K562 (cell line): ENCODE results near the gene SPIRE1. TPM values are rescaled to one million over a fixed set of nuclear protein-coding genes. Genes with fewer than 3 reads are reported as not detected.

Experiments used
- CSDE1 ChIP-seq, 2 experiments: fragments of 450-650 bp; IDR thresholded peaks; 2 replicates each; pipeline ENCODE4 v1.6.1; 2016; ENCODE audit warnings: mild to moderate bottlenecking in 1 of 2
- E2F6 ChIP-seq, 2 experiments: IDR thresholded peaks; 2 replicates each; pipeline ENCODE4 v1.6.1; 2011; ENCODE audit warnings: borderline replicate concordance in 1 of 2, control low read depth in 1 of 2, low read depth in 1 of 2, low read length in 1 of 2, mild to moderate bottlenecking in 1 of 2, mixed read lengths in 1 of 2, moderate library complexity in 1 of 2; ENCODE audit not compliant: insufficient read depth in 1 of 2, insufficient read length in 1 of 2, poor library complexity in 1 of 2, severe bottlenecking in 1 of 2; ENCODE audit errors: extremely low read depth in 1 of 2
- FUS ChIP-seq: fragments of 200-400 bp; formaldehyde crosslinking; optimal IDR thresholded peaks from 2 replicates; pipeline ENCODE3; 2017; ENCODE audit warnings: low read depth, low read length
- HNRNPLL ChIP-seq: fragments of 200-400 bp; formaldehyde crosslinking; IDR thresholded peaks from 2 replicates; pipeline ENCODE4 v1.6.1; 2017; ENCODE audit warnings: low read length, low read depth, mild to moderate bottlenecking; ENCODE audit not compliant: poor library complexity, severe bottlenecking
- JUN ChIP-seq, 2 experiments: sonication (generic) in 1 of 2; formaldehyde crosslinking in 1 of 2; IDR thresholded peaks; 2 replicates each; pipeline versions ENCODE4 v1.6.1 to v1.8.0; 2012 to 2022; ENCODE audit warnings: borderline replicate concordance in 2 of 2, mild to moderate bottlenecking in 2 of 2, improper control_type of control experiment in 1 of 2, low read depth in 1 of 2, low read length in 1 of 2, missing genetic modification reagents in 1 of 2
- NONO ChIP-seq, 2 experiments: fragments of 200-400 bp in 1 of 2; fragments of 450-650 bp in 1 of 2; formaldehyde crosslinking in 1 of 2; IDR thresholded peaks; 2 replicates each; pipeline ENCODE4 v1.6.1; 2017; ENCODE audit warnings: low read depth in 2 of 2, mild to moderate bottlenecking in 2 of 2, moderate library complexity in 2 of 2, low read length in 1 of 2
- NR0B1 ChIP-seq: fragments of 450-650 bp; IDR thresholded peaks from one replicate; pipeline ENCODE4 v1.6.1; 2018; ENCODE audit warnings: mild to moderate bottlenecking, moderate library complexity; ENCODE audit not compliant: partially characterized antibody
- PCBP1 ChIP-seq: fragments of 200-400 bp; formaldehyde crosslinking; IDR thresholded peaks from 2 replicates; pipeline ENCODE4 v1.6.1; 2018; ENCODE audit warnings: mild to moderate bottlenecking, low read depth, low read length; ENCODE audit not compliant: poor library complexity, severe bottlenecking
- PML ChIP-seq: IDR thresholded peaks from 2 replicates; pipeline ENCODE4 v1.6.1; 2012; ENCODE audit warnings: low read length, inconsistent platforms
- SMARCA4 ChIP-seq: fragments of 450-650 bp; IDR thresholded peaks from 2 replicates; pipeline ENCODE4 v1.6.1; 2016
- TGIF2 ChIP-seq: sonication (generic); formaldehyde crosslinking; IDR thresholded peaks from 2 replicates; pipeline ENCODE4 v1.8.1; 2022; ENCODE audit warnings: mild to moderate bottlenecking, missing genetic modification reagents, moderate library complexity
- ZBTB17 ChIP-seq: fragments of 450-650 bp; formaldehyde crosslinking; IDR thresholded peaks from 2 replicates; pipeline ENCODE4 v1.4.0; 2020; ENCODE audit warnings: mild to moderate bottlenecking
- ZNF280B ChIP-seq: fragments of 250-450 bp; sonication (Bioruptor Pico); IDR thresholded peaks from 2 replicates; pipeline ENCODE4 v1.5.1; 2021; ENCODE audit warnings: mild to moderate bottlenecking
- ZNF408 ChIP-seq: fragments of 250-450 bp; sonication (Bioruptor Pico); IDR thresholded peaks from 2 replicates; pipeline ENCODE4 v1.4.0; 2020; ENCODE audit warnings: low read depth, mild to moderate bottlenecking, moderate library complexity
- polyA plus RNA-seq, 8 experiments: library from polyadenylated mRNA; depleted of rRNA in 4 of 8; stranded (reverse) in 5 of 8; unstranded in 3 of 8; fragments of >200 nt; fragmentation: Nextera tagmentation in 2 of 8; fragmentation: Illumina TruSeq in 1 of 8; extraction: Ambion mirVana in 2 of 8; extraction: Trizol in 1 of 8; gene quantifications; 2 replicates each; pipeline versions ENCODE4 v1.2.1 to v1.2.3, GENCODE V29; 2011 to 2014; ENCODE audit warnings: inconsistent platforms in 1 of 8, missing spikeins in 1 of 8
- total RNA-seq, 7 experiments: library from RNA; depleted of rRNA in 6 of 7; stranded (reverse); fragments of >200 nt in 6 of 7; fragmentation: Illumina TruSeq in 2 of 7; extraction: Trizol in 2 of 7; gene quantifications; 2 replicates each; pipeline versions ENCODE4 v1.2.1 to v1.2.3, GENCODE V29; 2011 to 2021; ENCODE audit warnings: low replicate concordance in 1 of 7
- TF ChIP-seq, protein P1 (sequence below): fragments of 150-350 bp; conservative IDR thresholded peaks from 2 replicates; pipeline ENCODE4 v1.6.1; 2014; ENCODE audit warnings: low read length
- TF ChIP-seq, protein P2 (sequence below): fragments of 450-650 bp; IDR thresholded peaks from 2 replicates; pipeline ENCODE4 v1.6.1; 2016; ENCODE audit warnings: mild to moderate bottlenecking

The SPIRE1 gene
- total and polyA plus RNA-seq, 9 of the 15 experiments (the other 6 are each of a cell fraction or from before 2014, with no cell fraction given), result 2.9 to 14.0 (median 10.2) TPM

DNA sequence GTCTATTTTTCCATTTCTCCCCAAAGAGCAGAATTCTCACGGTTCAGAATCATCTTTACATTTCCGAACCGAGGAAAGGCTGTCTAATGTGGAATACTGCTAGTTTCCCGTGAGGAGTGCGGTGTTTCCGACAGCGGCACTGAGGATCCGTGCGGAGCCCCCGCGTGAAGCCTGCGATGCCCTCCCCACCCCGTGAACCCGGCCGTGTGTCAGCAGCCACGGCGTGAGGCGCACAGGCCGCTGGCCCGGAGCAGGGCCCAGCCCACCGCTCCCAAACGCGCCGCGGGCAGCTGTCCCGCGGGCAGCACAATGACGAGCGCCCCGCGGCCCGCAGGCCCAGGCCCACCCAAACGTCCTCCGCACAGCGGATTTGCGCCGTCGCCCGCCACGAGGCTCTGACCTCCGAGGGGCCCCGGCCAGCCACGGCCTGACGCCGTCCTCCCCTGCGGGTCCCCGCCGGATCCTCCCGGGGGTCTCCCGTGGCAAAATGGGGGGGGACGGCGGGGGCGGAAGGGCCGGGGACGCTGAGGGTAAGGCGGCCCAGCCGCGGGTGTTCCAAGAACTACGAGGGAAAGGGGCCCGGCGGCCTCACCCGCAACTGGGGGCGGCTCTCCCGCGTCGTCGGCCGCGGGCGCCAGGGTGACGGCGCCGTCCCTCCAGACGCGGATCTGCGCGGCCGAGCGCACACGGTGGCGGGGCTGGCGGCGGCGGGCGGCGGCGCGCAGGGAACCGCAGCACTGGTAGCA is 796 bp downstream of the SPIRE1 start (continued):
- peak; percentile 35 for TF ChIP-seq HNRNPLL
- no peak; the same call in 1 of the 2 replicates for TF ChIP-seq PML
- TF ChIP-seq NR0B1, result no peak
- TF ChIP-seq JUN (IDR thresholded peaks at IDR 0.05; ENCODE audit: borderline replicate concordance, low read depth, low read length), result no peak
- no peak for TF ChIP-seq JUN (CRISPR knock-in tag; IDR thresholded peaks at IDR 0.05; ENCODE audit: borderline replicate concordance)
- no peak for TF ChIP-seq ZNF408 (CRISPR knock-in tag)
- TF ChIP-seq CSDE1 (IDR thresholded peaks at IDR 0.05), result no peak
- TF ChIP-seq PCBP1, result no peak
- TF ChIP-seq, protein P1, sequence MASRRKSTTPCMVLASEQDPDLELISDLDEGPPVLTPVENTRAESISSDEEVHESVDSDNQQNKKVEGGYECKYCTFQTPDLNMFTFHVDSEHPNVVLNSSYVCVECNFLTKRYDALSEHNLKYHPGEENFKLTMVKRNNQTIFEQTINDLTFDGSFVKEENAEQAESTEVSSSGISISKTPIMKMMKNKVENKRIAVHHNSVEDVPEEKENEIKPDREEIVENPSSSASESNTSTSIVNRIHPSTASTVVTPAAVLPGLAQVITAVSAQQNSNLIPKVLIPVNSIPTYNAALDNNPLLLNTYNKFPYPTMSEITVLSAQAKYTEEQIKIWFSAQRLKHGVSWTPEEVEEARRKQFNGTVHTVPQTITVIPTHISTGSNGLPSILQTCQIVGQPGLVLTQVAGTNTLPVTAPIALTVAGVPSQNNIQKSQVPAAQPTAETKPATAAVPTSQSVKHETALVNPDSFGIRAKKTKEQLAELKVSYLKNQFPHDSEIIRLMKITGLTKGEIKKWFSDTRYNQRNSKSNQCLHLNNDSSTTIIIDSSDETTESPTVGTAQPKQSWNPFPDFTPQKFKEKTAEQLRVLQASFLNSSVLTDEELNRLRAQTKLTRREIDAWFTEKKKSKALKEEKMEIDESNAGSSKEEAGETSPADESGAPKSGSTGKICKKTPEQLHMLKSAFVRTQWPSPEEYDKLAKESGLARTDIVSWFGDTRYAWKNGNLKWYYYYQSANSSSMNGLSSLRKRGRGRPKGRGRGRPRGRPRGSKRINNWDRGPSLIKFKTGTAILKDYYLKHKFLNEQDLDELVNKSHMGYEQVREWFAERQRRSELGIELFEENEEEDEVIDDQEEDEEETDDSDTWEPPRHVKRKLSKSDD, result no peak
- TF ChIP-seq ZBTB17 (CRISPR knock-in tag), result no peak
- TF ChIP-seq NONO (IDR thresholded peaks at IDR 0.05; ENCODE audit: low read depth in 2 of 2, low read length in 1 of 2), result 0 out of 4 replicates have a peak, but pooled peaks of 1 of the 2 experiments have one; percentile 40
- TF ChIP-seq E2F6 (IDR thresholded peaks at IDR 0.05; ENCODE audit: borderline replicate concordance in 1 of 2, extremely low read depth in 1 of 2, insufficient read depth in 1 of 2, insufficient read length in 1 of 2, low read depth in 1 of 2, low read length in 1 of 2, poor library complexity in 1 of 2, severe bottlenecking in 1 of 2), result peak in 1 of 2 experiments; percentile 63
- no peak for TF ChIP-seq SMARCA4
- TF ChIP-seq FUS, result no peak
- peak; percentile 52; the same call in 1 of the 2 replicates for TF ChIP-seq TGIF2 (CRISPR knock-in tag)
- TF ChIP-seq ZNF280B, result no peak
- TF ChIP-seq, protein P2, sequence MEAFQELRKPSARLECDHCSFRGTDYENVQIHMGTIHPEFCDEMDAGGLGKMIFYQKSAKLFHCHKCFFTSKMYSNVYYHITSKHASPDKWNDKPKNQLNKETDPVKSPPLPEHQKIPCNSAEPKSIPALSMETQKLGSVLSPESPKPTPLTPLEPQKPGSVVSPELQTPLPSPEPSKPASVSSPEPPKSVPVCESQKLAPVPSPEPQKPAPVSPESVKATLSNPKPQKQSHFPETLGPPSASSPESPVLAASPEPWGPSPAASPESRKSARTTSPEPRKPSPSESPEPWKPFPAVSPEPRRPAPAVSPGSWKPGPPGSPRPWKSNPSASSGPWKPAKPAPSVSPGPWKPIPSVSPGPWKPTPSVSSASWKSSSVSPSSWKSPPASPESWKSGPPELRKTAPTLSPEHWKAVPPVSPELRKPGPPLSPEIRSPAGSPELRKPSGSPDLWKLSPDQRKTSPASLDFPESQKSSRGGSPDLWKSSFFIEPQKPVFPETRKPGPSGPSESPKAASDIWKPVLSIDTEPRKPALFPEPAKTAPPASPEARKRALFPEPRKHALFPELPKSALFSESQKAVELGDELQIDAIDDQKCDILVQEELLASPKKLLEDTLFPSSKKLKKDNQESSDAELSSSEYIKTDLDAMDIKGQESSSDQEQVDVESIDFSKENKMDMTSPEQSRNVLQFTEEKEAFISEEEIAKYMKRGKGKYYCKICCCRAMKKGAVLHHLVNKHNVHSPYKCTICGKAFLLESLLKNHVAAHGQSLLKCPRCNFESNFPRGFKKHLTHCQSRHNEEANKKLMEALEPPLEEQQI, result no peak
